GOT3 (cell line): ENCODE data around the gene PLPPR1.
"Not testable (repeated sequence)": the region's sequence is repeated elsewhere in the genome, so short reads cannot be mapped to it uniquely, and the experiment has no call there.

ENCODE experiments used
- DNase-seq: peaks from one replicate; lab custom pipeline; 2025; ENCODE audit warnings: mixed read lengths; lab: John Stamatoyannopoulos, UW

Gene PLPPR1

GRCh38 chr9:101219030-101219429 is 190.5 kb downstream of the PLPPR1 start:
- no peak for DNase-seq

GRCh38 chr9:101220341-101220740 is 191.8 kb downstream of the PLPPR1 start:
- DNase-seq: no peak

GRCh38 chr9:101225271-101225670 is 196.7 kb downstream of the PLPPR1 start:
- no peak for DNase-seq

GRCh38 chr9:101226161-101226560 is 197.6 kb downstream of the PLPPR1 start:
- DNase-seq: no peak

- DNase-seq: no peak
Measured at GRCh38 chr9:101226803-101227202, 198.3 kb downstream of the PLPPR1 start.

GRCh38 chr9:101229606-101230005 is 201.1 kb downstream of the PLPPR1 start:
- DNase-seq: no peak

- DNase-seq: no peak
Measured at GRCh38 chr9:101232405-101232977, 204.0 kb downstream of the PLPPR1 start.

GRCh38 chr9:101235105-101235866 is 206.8 kb downstream of the PLPPR1 start:
- no peak for DNase-seq

GRCh38 chr9:101242651-101243050 is 214.1 kb downstream of the PLPPR1 start:
- DNase-seq: no peak

- no peak for DNase-seq
Measured at GRCh38 chr9:101246691-101247090, 218.2 kb downstream of the PLPPR1 start.

- no peak for DNase-seq
Measured at GRCh38 chr9:101247297-101247696, 218.8 kb downstream of the PLPPR1 start.

GRCh38 chr9:101254733-101255433 is 226.4 kb downstream of the PLPPR1 start:
- no peak for DNase-seq

GRCh38 chr9:101264727-101265126 is 236.2 kb downstream of the PLPPR1 start:
- no peak for DNase-seq

GRCh38 chr9:101265261-101265660 is 236.7 kb downstream of the PLPPR1 start:
- DNase-seq: no peak

GRCh38 chr9:101268426-101268825 is 239.9 kb downstream of the PLPPR1 start:
- no peak for DNase-seq

- no peak for DNase-seq
Measured at GRCh38 chr9:101269591-101270283, 241.2 kb downstream of the PLPPR1 start.

GRCh38 chr9:101270302-101270701 is 241.8 kb downstream of the PLPPR1 start:
- no peak for DNase-seq

GRCh38 chr9:101271102-101271501 is 242.6 kb downstream of the PLPPR1 start:
- DNase-seq: no peak

GRCh38 chr9:101274971-101275768 is 246.6 kb downstream of the PLPPR1 start:
- no peak for DNase-seq

GRCh38 chr9:101275769-101276250 is 247.3 kb downstream of the PLPPR1 start:
- DNase-seq: no peak

- not testable (repeated sequence) for DNase-seq
Measured at GRCh38 chr9:101291043-101291442, 262.5 kb downstream of the PLPPR1 start.
